ENCODE results near the gene ASB15. TPM values are rescaled to one million over a fixed set of nuclear protein-coding genes. Genes with fewer than 3 reads are reported as not detected.

The ASB15 gene
- total and polyA plus RNA-seq, 2 of the 8 experiments (the other 6 are each of a cell fraction or from before 2014, with no cell fraction given), result not detected

DNA sequence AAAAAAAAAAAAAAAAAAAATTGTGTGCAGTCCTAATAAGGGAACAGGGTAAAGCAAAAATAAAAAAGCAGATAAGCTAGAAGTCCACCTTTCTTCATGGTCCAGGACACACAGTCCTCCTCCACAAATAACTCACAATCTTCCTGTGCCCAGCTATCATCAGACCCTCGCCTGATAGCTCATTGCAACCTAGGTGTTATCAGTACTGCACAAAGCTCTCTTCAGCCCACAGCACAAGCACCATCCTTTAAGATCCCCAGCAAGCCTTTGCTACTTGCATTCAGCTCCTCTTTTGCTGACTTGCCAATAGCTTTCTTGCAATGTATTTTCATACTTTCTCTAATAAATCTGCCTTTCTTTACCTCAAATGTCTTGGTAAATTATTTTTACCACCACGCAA, 49.0 kb upstream of the ASB15 start:
- H2AK5ac ChIP-seq (ENCODE audit: low read depth, low read length), result no peak overlapping the region
- 0 out of 7 replicates have a peak, but pooled peaks cover 0 to 4% (median under 1%) of the 10 kb centered on the region in 4 experiments for H3K4me1 ChIP-seq (replicated peaks in 1 of 4; ENCODE audit: control insufficient read depth in 3 of 4, insufficient read depth in 4 of 4, low read length in 3 of 4)
- no peak overlapping the region for H3K4me3 ChIP-seq (ENCODE audit: extremely low read depth in 1 of 4, insufficient read depth in 2 of 4, low read depth in 3 of 4, low read length in 4 of 4)
- H3K23ac ChIP-seq (ENCODE audit: insufficient read length), result no peak overlapping the region
- H3K79me1 ChIP-seq (ENCODE audit: low read depth, low read length), result peaks cover 2% of the 10 kb centered on the region; the same call in 1 of the 2 replicates
- H3K14ac ChIP-seq (ENCODE audit: insufficient read length), result no peak overlapping the region
- H4K91ac ChIP-seq (replicated peaks; ENCODE audit: insufficient read length, low read length), result no peak overlapping the region
- FAIRE-seq (no peak), DNase-seq (ENCODE audit: low read depth in 1 of 2, low spot score in 2 of 2) (no peak)
- no peak overlapping the region for H3K9ac ChIP-seq (replicated peaks in 1 of 4; ENCODE audit: extremely low read depth in 1 of 4, low read depth in 3 of 4, low read length in 3 of 4)
- no peak overlapping the region for H3K4ac ChIP-seq (replicated peaks; ENCODE audit: insufficient read length, low read depth, low read length)
- H3K9me3 ChIP-seq (ENCODE audit: insufficient read depth in 2 of 2, low read depth in 1 of 2, low read length in 1 of 2), result no peaks in the 10 kb centered on the region
- peaks cover 10 to 47% of the 10 kb centered on the region in 2 experiments for H3K79me2 ChIP-seq (ENCODE audit: control insufficient read depth in 1 of 2, insufficient read depth in 2 of 2, low read length in 2 of 2)
- H2BK5ac ChIP-seq (ENCODE audit: low read depth, low read length), result no peak overlapping the region
- peaks cover 4% of the 10 kb centered on the region for H3K23me2 ChIP-seq (ENCODE audit: low read depth, low read length)
- H2BK12ac ChIP-seq (ENCODE audit: low read depth, low read length), result no peak overlapping the region
- no peak overlapping the region for H3K4me2 ChIP-seq (ENCODE audit: insufficient read depth in 1 of 2, low read depth in 2 of 2, low read length in 2 of 2)
- WGBS, 2 experiments (ENCODE audit: extremely low coverage in 1 of 2, insufficient coverage in 1 of 2, insufficient read length in 1 of 2, insufficient replicate concordance in 2 of 2, low coverage in 1 of 2, low lambda C conversion rate in 2 of 2, missing lambda C conversion rate in 1 of 2), result 94% methylated on average over 2 of the region's 2 CpGs; no CpG with 5 or more reads in 1 of the 2 experiments
- CTCF ChIA-PET (ENCODE audit: partially characterized antibody), result interaction anchor here (0.6 to 1.0 kb wide), 2 partner anchors 55 to 1288 kb away, joined by 3 to 4 read pairs; no protein-coding TSS in a partner anchor
- H2AFZ ChIP-seq (ENCODE audit: low read length), result no peak overlapping the region
- peaks cover 0 to 27% (median 8%) of the 10 kb centered on the region in 4 experiments; a peak in 4 of 8 replicates for H3K36me3 ChIP-seq (ENCODE audit: control insufficient read depth in 2 of 4, insufficient read depth in 4 of 4, low read length in 3 of 4)
- no peak overlapping the region for H3K18ac ChIP-seq (ENCODE audit: extremely low read depth, low read length)
- H2BK120ac ChIP-seq (replicated peaks; ENCODE audit: low read depth, low read length), result no peak overlapping the region
- POLR2A ChIA-PET (ENCODE audit: partially characterized antibody), result no interaction called here
- H3K27ac ChIP-seq (ENCODE audit: low read depth, low read length), result no peak overlapping the region
- no peak overlapping the region for H2BK20ac ChIP-seq (ENCODE audit: low read length)
- no peak overlapping the region for H2BK15ac ChIP-seq (ENCODE audit: low read length)
- H3K56ac ChIP-seq (replicated peaks; ENCODE audit: insufficient read length, low read depth, low read length), result no peak overlapping the region
- H4K20me1 ChIP-seq (replicated peaks in 1 of 2; ENCODE audit: control insufficient read depth in 1 of 2, insufficient read depth in 2 of 2, low read length in 2 of 2), result no peaks in the 10 kb centered on the region
- H4K5ac ChIP-seq (ENCODE audit: insufficient read length, low read depth, low read length), result no peak overlapping the region
- no peak overlapping the region for H4K8ac ChIP-seq (ENCODE audit: extremely low read depth, insufficient read depth, low read length)
- TF ChIP-seq TAF7 (optimal IDR thresholded peaks at IDR 0.05; ENCODE audit: borderline replicate concordance, low read depth, low read length), result no peak
- no peak for TF ChIP-seq POLR2A (IDR thresholded peaks at IDR 0.05; ENCODE audit: control extremely low read depth in 1 of 2, low read depth in 2 of 2, low read length in 2 of 2)
- no peak for TF ChIP-seq BRCA1 (IDR thresholded peaks at IDR 0.05; ENCODE audit: low read depth, low read length)
- no peak for TF ChIP-seq SIX5 (IDR thresholded peaks at IDR 0.05; ENCODE audit: low read depth, low read length)
- TF ChIP-seq RFX5 (IDR thresholded peaks at IDR 0.05; ENCODE audit: borderline replicate concordance, low read depth, low read length), result no peak
- TF ChIP-seq CTBP2 (IDR thresholded peaks at IDR 0.05; ENCODE audit: borderline replicate concordance, insufficient read depth, insufficient read length, low read length), result no peak
- no peaks in the 10 kb centered on the region for H3K27me3 ChIP-seq (replicated peaks in 1 of 4; ENCODE audit: control insufficient read depth in 3 of 4, extremely low read depth in 1 of 4, insufficient read depth in 3 of 4, low read length in 3 of 4)
